HG02610 (cell line): ENCODE measurements around the gene S100A9.
"Not testable (repeated sequence)": the region's sequence is repeated elsewhere in the genome, so short reads cannot be mapped to it uniquely, and the experiment has no call there.

ENCODE experiments used
- ATAC-seq: cut with Tn5 transposase; IDR thresholded peaks from one replicate; pipeline ENCODE4 v1.9.1; 2021; ENCODE audit warnings: mild to moderate bottlenecking, moderate library complexity; ENCODE audit not compliant: unreplicated experiment

Gene S100A9

DNA sequence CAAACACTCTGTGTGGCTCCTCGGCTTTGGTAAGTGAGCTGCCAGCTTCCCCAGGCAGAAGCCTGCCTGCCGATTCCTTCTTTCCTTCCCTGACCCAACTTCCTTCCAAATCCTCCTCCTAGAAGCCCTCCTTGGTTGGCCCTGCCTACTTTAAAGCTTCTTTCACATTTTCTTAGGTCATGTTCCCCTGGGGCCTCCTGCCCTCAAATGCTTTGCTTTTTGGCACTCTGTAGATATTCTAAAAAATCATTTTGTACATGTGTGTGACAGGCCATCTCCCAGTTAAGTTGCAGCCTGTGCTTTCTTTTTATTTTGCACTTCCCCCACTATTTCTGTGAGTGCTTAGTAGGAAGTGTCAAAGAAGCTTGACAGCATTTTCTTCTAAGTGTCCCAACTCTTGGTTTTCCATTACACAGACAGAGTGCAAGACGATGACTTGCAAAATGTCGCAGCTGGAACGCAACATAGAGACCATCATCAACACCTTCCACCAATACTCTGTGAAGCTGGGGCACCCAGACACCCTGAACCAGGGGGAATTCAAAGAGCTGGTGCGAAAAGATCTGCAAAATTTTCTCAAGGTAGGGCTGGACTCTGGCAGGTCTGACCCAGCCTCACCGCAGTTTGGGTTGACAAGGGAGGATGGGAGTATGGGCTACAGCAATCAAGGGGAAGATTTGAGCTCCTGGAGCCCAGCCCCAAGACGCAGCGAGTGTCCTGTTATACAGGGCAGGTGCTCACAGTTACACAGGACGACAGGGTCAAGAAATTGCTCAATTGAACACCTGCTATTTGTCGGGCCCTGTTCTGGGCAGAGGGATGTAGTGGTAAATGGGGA is at the start of gene S100A9:
Gene S100A9, plus strand, starts transcription at position 2 of the 838 bp plus-strand sequence. Its CDS starts 430 bp downstream, at position 432.
- ATAC-seq: no peak

DNA sequence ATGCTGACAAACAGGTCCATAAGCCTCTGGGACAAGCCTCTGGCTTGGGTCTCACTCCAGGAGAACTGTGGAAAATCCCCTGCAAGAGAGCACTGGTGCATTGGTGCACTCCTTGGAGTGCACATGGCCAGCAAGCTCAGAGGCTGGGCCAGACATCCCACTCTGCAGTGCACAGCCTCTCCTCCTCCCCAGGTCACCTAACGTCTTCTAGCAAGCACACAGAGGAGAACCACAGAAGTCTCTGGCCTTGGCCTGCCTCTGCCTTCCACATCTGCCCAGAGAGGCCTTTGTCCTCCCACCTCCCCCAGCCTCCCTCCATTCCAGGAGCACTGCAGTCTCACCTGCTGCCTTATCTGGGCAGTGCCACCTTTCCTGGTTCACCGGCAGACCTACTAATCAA is 49.1 kb upstream of the S100A9 start:
- ATAC-seq: no peak

GRCh38 chr1:153309441-153309840 is 48.2 kb upstream of the S100A9 start:
- ATAC-seq: no peak

GRCh38 chr1:153310526-153310925 is 47.1 kb upstream of the S100A9 start:
- no peak for ATAC-seq

DNA sequence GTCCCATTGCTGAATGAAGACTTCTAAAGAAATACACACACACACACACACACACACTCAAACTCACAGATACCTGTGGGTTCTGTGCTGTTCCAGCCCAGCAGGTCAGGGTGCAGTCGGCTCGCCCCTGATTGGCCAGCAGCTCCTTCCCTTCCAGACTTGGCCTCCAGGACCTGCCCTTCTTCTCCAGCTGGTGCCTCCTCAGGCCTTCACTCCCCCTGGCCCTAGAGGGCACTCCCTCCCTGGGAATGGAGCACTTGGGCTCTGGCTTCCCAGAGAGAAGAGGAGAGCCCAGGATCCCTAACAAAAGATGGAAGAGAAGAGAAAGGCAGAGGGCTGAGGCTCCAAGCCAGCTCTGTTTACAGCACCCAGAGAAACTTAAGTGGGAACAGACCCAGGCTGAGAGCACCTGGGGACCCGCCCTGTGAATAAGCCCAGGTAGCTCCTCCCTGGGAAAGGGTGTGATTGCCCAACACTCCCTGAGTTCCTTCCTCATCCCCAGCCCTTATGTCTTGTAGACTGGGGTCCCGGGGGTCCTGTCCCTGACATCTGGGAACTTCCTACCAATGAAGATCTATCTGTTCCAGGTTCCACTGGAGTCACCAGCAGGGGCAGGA is 45.0 kb upstream of the S100A9 start, which contains the start of gene PGLYRP3:
Gene PGLYRP3, minus strand, starts transcription at position 383 of the 617 bp plus-strand sequence. CDS start 2,287 bp downstream, outside the sequence.
- no peak for ATAC-seq

DNA sequence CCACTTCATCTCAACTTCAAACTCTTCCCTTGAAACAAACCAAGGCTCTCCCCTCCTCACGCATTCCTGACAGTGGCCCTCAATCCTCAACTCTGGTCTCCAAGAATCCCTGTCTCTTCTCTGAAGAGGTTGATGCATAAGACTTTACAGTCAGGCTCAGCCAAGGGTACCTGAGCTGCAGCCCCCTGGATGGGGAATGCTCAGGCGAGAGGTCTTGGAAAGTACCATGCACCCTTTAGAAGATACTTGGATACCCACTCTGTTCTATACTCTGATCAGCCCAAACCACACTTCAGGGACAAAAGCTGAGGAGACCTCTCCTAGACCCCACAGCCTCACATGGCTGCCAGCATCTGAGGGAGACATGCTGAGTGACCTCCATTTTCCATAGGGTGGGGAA is 44.4 kb upstream of the S100A9 start:
- ATAC-seq: no peak

DNA sequence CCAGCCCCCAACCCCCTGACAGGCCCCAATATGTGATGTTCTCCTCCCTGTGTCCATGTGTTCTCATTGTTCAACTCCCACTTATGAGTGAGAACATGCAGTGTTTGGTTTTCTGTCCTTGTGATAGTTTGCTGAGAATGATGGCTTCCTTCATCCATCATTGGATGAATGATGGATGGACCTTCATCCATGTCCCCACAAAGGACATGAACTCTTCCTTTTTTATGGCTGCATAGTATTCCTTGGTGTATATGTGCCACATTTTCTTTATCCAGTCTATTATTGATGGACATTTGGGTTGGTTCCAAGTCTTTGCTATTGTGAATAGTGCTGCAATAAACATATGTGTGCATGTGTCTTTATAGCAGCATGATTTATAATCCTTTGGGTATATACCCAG is 43.3 kb upstream of the S100A9 start:
- not testable (repeated sequence) for ATAC-seq

GRCh38 chr1:153316013-153316412 is 41.6 kb upstream of the S100A9 start:
- ATAC-seq: not testable (repeated sequence)

- ATAC-seq: not testable (repeated sequence)
Observed at GRCh38 chr1:153318145-153318544, 39.5 kb upstream of the S100A9 start.

- ATAC-seq: no peak
Observed at GRCh38 chr1:153322568-153322967, 35.1 kb upstream of the S100A9 start.

GRCh38 chr1:153324912-153325311 is 32.7 kb upstream of the S100A9 start:
- no peak for ATAC-seq

DNA sequence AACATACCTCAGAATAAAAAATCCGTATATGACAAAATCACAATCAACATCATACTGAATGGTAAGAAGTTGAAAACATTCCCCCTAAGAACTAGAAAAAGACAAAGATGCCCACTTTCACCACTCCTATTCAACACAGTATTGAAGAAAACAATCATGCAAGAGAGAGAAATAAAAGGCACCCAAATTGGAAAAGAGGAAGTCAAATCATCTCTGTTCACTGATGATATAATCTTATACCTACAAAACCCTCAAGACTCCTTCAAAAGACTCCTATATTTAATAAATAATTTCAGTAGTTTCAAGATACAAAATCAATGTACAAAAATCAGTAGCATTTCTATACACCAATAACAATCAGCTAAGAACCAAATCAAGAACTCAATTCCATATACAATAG is 23.8 kb upstream of the S100A9 start:
- ATAC-seq: no peak

- ATAC-seq: no peak
Observed at GRCh38 chr1:153336650-153337049, 21.0 kb upstream of the S100A9 start.

DNA sequence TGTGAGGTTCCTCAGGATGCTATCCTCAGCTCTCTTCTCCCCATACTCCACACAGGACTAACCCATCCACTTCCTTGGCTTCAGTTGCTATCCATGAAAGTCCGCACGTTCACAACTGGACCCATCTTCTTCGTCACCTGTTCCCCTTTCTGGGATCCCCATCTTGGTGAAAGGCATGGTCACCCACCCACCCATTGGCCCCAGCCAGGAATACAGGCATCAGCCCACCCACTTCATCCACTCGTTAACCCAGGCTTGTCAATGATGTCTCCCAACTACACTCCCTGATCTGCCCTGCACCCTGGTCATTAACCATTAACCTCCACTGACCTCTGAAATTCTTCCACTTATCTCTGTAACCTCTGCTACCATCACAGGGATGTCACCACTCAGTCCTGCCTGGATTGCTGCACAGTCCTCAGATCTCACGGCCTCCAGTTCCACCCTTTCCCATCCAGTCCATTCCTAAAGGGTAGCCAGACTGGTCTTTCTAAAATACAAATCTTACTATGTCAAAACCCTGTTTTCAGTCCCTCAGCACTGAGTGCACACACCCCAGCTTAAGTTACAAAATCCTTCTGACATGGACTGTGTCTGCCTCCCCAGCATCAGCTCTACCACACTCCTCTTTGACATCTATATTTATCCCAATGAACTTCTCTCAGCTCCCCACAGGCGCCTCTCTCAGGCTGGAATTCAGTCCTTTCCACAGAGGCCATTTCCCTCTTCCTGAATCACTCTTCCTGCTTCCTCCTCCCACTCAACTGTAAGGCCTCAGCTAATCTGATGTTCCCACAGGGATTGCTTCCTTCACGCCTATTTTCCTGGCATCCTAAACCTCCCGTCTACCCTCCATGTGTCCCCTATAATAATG is 19.4 kb upstream of the S100A9 start:
- ATAC-seq: no peak

DNA sequence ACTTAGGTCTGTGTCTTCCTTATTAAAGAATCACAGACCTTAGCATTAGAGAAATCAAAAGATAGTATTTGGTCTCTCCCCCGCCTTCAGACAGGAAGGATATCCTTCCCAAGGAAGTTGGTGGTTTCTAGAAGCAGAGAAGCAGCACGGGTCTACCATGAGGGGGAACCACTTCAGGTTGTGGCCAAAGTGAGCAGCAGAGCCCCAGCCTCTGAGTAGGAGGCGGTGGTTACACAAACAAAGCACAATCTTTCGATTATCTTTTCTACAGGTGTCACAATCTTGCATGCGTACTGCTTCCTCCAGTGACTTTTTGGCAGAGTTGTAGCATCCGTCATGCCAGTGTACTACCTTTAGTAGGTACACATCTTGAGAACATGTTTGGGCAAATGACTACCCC is 17.9 kb upstream of the S100A9 start:
- no peak for ATAC-seq

- ATAC-seq: no peak
Observed at GRCh38 chr1:153340356-153340755, 17.3 kb upstream of the S100A9 start.

DNA sequence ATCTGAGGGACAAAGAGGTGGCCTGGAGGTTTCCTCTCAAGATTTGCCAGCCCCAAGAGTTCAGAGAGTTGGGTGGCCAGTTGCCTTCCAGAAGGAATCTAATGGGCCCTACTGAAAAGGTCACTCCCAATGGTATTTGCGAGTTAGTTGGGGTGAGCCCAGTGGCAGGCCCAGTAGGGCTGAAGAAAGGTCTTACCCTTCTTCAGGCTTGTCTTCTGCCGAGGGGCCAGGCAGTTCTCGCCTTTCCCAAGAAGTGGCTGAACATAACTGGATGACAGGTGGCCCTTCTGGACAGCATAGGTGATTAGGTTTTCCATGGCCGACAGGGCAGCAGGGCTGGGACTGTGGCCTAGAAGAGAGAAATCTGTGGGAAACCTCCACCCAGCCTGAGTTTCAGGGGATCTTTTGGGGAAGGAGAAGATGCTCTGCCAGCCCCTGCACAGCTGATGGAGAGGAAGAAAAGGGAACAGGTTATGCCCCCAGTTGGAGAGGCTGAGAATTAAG is 16.2 kb upstream of the S100A9 start:
- ATAC-seq: no peak

DNA sequence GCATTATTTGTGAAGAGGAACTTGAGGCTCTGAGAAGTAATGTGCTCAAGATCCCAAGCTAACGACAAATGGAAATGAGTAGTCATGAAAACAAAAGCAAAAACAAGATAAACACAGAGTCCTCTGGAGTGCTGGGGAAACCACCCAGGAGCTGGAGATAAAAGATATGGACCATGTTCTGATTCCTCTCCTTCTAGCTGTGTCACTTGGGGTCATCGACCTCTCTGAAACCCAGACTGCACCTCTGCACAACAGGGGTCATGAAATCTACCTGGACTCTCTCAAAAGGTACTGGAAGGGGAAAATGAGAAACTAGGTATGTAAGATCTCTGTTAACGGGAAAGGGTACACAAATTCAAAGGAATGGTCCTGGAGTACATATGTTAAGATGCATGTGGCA is 15.5 kb upstream of the S100A9 start:
- no peak for ATAC-seq

GRCh38 chr1:153343040-153343681 is 14.5 kb upstream of the S100A9 start:
- no peak for ATAC-seq
